T-helper 1 cell treated with Interleukin-12 subunit alpha and Interleukin-12 subunit beta and Interleukin-4 antibody, amounts not matched to agents 30 μg/mL and 1 μg/mL, for 36 hours (primary cell): ENCODE results near the gene DET1.
"Not testable (repeated sequence)": the region's sequence is repeated elsewhere in the genome, so short reads cannot be mapped to it uniquely, and the experiment has no call there.

Experiments used
- H3K27ac Mint-ChIP-seq: one replicate; pipeline ENCODE4 v1.8.0; 2021; ENCODE audit warnings: mild to moderate bottlenecking, mixed read lengths
- H3K27me3 Mint-ChIP-seq: one replicate; pipeline ENCODE4 v1.8.0; 2021; ENCODE audit warnings: low read depth, mixed read lengths
- H3K36me3 Mint-ChIP-seq: one replicate; pipeline ENCODE4 v1.8.0; 2021; ENCODE audit warnings: low read depth, mixed read lengths
- H3K4me1 Mint-ChIP-seq: one replicate; pipeline ENCODE4 v1.8.0; 2021; ENCODE audit warnings: low read depth, mixed read lengths
- H3K4me3 Mint-ChIP-seq: one replicate; pipeline ENCODE4 v1.8.0; 2021; ENCODE audit warnings: mild to moderate bottlenecking, moderate library complexity, mixed read lengths
- H3K9me3 Mint-ChIP-seq: one replicate; pipeline ENCODE4 v1.8.0; 2021; ENCODE audit warnings: mixed read lengths

The DET1 gene

DNA sequence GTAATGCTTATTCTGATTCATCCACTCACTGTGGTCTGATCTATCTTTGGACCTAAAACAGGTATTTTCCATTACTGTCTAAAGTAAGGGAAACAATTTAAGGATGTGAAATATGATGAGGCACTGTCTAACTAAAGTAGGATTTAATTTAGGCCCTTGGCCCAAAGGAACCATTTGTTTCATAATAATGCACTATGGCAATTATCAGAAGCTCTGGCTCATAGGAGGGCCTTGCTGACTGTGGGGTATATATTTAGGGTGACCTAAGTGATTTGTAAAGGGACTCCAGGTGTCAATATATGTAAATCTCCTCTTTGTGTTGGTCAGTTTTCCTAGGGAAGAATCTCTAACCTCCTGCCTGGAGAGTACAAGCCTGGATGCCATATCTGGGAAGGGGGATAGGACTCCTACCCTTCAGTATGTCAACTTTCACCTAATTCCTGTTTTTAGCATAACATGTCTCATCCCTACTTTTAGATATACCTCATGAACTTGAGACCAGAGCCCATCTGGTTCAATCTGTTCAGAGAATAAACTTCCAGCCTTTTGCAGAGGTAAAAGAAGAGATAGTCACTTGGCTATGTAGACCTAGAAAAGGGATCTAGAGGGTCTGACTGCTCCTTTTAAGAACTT lies 20.1 kb downstream of the DET1 start:
- H3K27me3 Mint-ChIP-seq = no peaks in the 10 kb centered on the region
- no peaks in the 10 kb centered on the region for H3K4me1 Mint-ChIP-seq
- H3K27ac Mint-ChIP-seq = no peak overlapping the region
- peaks cover 3% of the 10 kb centered on the region for H3K9me3 Mint-ChIP-seq
- peaks cover 12% of the 10 kb centered on the region for H3K36me3 Mint-ChIP-seq
- no peak overlapping the region for H3K4me3 Mint-ChIP-seq

DNA sequence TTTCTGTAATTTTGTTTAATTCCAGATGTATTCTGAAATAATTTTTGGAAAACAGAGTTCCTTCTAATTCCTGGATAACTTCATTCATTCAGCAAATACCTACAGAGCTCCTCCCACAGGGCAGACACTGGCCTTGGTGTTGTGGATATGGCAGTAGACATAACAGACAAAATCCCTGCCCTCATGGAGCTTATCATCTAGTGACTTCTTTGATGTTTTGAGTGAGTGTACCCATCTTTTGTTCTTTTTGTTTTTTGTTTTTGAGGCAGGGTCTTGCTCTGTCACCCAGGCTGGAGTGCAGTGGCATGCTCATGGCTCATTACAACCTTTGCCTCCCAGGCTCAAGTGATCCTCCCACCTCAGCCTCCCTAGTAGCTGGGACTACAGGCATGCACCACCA lies 21.1 kb downstream of the DET1 start:
- Mint-ChIP-seq H3K4me3 (no peak overlapping the region), H3K36me3 (peaks cover 9% of the 10 kb centered on the region)

DNA sequence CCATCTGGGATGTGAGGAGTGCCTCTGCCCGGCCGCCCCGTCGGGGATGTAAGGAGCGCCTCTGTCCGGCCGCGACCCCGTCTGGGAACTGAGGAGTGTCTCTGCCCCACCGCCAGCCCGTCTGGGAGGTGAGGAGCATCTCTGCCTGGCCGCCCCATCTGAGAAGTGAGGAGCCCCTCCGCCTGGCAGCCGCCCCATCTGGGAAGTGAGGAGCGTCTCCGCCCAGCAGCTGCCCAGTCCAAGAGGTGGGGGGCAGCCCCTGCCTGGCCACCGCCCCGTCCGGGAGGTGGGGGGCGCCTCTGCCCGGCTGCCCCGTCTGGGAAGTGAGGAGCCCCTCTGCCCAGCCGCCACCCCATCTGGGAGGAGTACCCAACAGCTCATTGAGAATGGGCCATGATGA lies 22.4 kb downstream of the DET1 start:
- not testable (repeated sequence) for H3K9me3 Mint-ChIP-seq, H3K27me3 Mint-ChIP-seq, H3K4me3 Mint-ChIP-seq, H3K27ac Mint-ChIP-seq, H3K36me3 Mint-ChIP-seq, H3K4me1 Mint-ChIP-seq

More for the DNA sequence above, 21.1 kb downstream of the DET1 start:
- Mint-ChIP-seq H3K27ac (no peak overlapping the region), H3K27me3 (no peaks in the 10 kb centered on the region), H3K9me3 (peaks cover 3% of the 10 kb centered on the region), H3K4me1 (no peaks in the 10 kb centered on the region)

DNA sequence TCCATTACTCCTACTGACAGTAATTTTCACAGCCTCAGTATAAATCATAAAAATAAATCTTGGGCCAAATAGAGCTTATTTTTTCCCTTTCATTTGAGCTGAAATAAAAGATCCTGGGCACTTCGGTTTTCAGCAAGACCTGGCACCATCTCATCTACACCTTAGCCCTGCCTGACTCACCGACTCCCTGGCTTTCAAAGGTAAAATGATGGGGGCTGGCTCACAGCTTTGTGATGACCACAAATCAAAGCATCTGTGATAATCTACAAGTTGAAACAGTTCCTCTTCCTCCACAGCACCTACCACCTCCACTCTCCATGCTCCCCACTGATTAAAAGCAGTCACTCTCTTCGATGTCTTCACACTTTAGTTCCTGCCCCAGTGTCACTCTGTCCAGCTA lies 27.6 kb downstream of the DET1 start:
- Mint-ChIP-seq H3K27me3 (no peaks in the 10 kb centered on the region), H3K27ac (no peak overlapping the region), H3K36me3 (no peaks in the 10 kb centered on the region)

DNA sequence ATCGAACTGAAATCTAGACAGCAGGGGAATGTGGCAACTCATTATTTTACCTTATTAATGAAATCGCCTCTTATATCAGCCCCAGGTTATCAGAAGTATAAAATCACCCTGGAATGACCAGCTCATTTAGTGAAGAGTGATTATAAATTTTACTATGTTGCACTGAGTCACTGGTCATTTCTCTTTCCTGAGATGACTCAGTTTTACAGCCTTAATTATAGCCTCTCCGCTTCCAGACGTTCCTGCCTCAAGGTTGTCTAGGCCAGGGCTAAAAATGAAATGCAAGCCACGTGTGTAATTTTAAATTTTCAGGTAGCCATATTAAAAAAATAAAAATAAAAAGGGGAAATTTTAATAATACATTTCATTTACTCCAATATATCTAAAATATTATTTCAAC lies 33.3 kb downstream of the DET1 start:
- Mint-ChIP-seq H3K4me1 (no peaks in the 10 kb centered on the region), H3K36me3 (peaks cover 6% of the 10 kb centered on the region)

More for the DNA sequence above, 27.6 kb downstream of the DET1 start:
- H3K4me3 Mint-ChIP-seq = no peak overlapping the region
- H3K9me3 Mint-ChIP-seq = no peaks in the 10 kb centered on the region
- no peaks in the 10 kb centered on the region for H3K4me1 Mint-ChIP-seq

DNA sequence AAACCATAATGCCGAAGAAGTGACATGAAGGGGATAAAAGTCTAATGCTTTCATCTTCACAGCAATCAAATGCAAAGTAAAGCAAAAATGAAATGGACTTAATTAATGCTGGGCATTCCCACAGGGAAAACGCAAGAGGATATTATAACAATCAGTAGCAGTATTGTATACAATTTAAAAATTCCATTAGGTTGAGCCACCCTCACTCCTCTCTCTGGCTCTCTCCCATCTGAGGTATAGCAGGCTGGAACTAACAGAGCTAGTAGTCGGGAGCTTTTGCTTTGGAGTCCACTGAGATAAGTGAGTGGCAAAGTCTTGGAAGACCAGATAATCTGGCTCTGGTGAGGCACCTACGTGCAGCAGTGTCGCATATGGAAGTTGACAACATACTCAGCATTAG lies 33.9 kb downstream of the DET1 start:
- Mint-ChIP-seq H3K27me3 (no peaks in the 10 kb centered on the region), H3K9me3 (no peaks in the 10 kb centered on the region), H3K4me3 (no peak overlapping the region), H3K27ac (no peak overlapping the region), H3K4me1 (no peaks in the 10 kb centered on the region), H3K36me3 (peaks cover 6% of the 10 kb centered on the region)

More for the DNA sequence above, 33.3 kb downstream of the DET1 start:
- H3K27me3 Mint-ChIP-seq = no peaks in the 10 kb centered on the region
- no peaks in the 10 kb centered on the region for H3K9me3 Mint-ChIP-seq
- no peak overlapping the region for H3K4me3 Mint-ChIP-seq
- no peak overlapping the region for H3K27ac Mint-ChIP-seq

DNA sequence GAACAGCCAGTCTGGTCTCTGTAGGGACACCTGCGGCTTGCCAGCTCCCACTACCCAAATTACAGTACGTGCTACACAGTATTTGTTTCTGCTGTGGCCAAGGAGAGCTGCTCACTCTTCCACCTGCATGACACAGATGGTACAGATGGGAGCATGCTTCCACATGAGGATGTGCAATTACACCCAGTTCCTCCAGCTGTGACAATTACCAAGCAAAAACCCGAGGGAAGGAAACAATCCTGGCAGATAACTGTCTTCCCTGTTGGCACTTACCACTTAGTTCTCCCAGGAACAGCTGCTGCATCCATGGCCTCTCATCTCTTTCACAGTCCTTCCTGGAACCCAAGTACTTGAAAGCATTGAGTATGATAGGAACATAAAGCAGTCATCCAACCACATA lies 34.4 kb downstream of the DET1 start:
- Mint-ChIP-seq H3K27me3 (no peaks in the 10 kb centered on the region), H3K4me1 (no peaks in the 10 kb centered on the region), H3K9me3 (no peaks in the 10 kb centered on the region), H3K4me3 (no peak overlapping the region), H3K27ac (no peak overlapping the region), H3K36me3 (peaks cover 6% of the 10 kb centered on the region)

DNA sequence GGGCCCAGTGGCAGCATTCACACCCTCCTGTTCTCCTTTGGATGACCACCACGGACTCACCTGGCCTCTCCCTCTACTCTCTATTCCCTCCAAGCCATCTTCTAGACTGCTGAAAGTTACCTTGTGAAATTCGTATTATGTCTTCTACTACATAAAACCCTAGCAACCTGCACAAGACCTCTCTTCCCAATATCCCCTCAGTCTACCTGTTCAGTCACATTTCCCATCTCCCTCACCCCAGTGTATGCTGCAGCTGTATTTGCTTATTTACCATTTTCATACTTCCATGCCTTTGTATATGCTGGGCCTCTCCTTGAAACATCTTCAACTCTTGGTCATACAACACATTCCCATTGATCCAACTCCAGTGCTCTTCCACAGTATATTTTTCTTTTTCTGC lies 35.3 kb downstream of the DET1 start:
- H3K4me3 Mint-ChIP-seq = no peak overlapping the region
- H3K27ac Mint-ChIP-seq = no peak overlapping the region
- H3K4me1 Mint-ChIP-seq = no peaks in the 10 kb centered on the region
- H3K27me3 Mint-ChIP-seq = no peaks in the 10 kb centered on the region
- H3K9me3 Mint-ChIP-seq = no peaks in the 10 kb centered on the region
- peaks cover 6% of the 10 kb centered on the region for H3K36me3 Mint-ChIP-seq

DNA sequence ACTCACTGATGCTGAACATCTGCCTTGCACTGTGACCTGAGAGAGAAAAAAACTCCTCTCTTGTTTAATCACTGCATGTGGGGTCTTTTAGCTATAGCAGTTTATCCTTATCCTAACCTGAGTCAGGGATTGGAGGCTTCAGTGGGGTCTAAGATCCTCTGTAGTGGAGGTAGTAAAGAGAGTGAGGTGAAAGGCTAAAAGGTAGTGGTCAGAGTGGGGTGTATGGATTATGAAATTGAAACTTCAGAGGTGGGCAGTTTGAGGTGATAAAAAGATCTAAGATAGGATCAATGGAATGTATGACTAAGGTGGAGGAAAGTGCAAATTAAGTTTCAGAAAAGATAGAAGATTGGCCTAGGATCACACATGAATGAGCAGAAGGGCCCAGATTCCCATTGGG lies 36.5 kb downstream of the DET1 start:
- Mint-ChIP-seq H3K36me3 (peaks cover 6% of the 10 kb centered on the region), H3K9me3 (no peaks in the 10 kb centered on the region), H3K27me3 (no peaks in the 10 kb centered on the region), H3K27ac (no peak overlapping the region), H3K4me1 (no peaks in the 10 kb centered on the region), H3K4me3 (no peak overlapping the region)

DNA sequence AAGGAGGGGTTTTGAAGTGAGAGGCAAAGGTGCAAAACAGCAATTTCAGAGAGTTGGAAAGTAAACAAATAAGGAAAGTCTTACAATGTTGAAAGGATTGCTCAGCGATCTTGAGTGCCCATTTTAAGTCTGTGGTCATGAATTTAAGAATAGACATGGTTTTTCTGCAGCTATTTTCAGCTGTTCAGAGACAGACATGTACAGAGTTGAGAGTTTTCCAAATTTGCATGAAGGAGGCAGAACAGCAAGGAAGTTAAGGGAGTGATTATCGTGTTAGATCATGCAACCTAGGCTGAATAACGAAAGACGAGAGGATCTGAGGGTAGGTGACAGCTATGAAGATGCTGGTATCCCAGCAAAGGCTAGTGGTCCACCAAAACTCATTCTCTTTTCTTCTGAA lies 37.2 kb downstream of the DET1 start:
- H3K4me1 Mint-ChIP-seq = no peaks in the 10 kb centered on the region
- no peaks in the 10 kb centered on the region for H3K27me3 Mint-ChIP-seq
- no peak overlapping the region for H3K27ac Mint-ChIP-seq
- peaks cover 6% of the 10 kb centered on the region for H3K36me3 Mint-ChIP-seq
- H3K9me3 Mint-ChIP-seq = no peaks in the 10 kb centered on the region
- H3K4me3 Mint-ChIP-seq = no peak overlapping the region

DNA sequence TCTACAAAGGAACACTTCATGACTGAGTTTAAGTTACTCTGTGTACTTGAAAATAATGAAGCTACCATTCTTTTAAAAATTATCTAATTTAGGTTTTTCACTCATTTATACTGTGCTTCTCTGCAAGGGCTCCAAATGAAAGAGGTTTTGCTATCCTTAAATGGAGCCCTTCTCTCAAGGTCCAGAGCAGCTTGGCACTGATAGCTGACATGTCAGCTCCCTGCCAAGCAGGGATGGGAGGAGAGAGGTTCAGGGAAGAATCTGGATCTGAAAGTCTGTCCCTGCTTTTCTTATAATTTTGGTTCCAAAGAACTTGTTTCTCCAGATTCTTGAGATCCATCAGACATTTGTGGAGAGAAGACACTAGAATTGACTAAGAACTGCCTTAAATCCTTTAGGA lies 39.9 kb downstream of the DET1 start:
- Mint-ChIP-seq H3K9me3 (no peaks in the 10 kb centered on the region), H3K27ac (no peak overlapping the region), H3K4me3 (no peak overlapping the region), H3K36me3 (peaks cover 6% of the 10 kb centered on the region), H3K27me3 (no peaks in the 10 kb centered on the region), H3K4me1 (no peaks in the 10 kb centered on the region)

DNA sequence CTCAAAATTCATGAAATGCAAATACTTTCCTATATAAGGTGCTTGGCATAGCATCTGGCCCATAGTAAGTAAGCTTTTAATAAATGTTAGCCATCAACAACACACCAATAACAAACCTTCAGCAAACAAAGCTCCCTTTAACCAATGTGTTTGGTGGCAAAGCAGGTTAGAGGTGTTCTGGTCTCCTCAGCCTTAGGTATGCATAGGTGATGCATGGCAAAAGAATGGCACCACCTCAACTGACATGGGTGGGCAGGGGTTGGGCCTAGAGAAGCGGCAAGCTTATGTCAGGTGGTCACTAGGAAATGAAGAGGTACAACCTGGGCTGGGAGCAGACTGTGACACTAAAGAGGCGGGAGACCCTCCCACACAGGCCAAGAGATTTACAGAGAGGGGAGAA lies 40.8 kb downstream of the DET1 start:
- H3K27ac Mint-ChIP-seq = no peak overlapping the region
- no peaks in the 10 kb centered on the region for H3K27me3 Mint-ChIP-seq

DNA sequence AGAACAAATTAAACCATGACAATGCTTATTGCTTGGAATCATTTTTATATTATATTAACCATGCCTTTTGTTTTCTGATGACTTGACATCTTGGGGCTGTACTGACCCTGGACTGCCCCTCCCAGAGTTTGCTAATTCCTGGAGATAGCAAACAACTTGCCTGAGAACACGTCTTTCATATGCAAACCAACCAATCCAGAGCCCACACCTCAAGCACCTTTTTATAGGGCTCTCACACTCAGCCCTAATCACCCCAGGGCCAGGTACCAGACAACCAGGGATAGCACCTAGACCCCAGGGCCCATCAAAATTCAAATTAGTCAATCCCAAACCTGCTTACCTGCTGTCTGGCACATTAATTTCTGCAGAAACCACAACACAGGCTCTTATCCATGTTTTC lies 42.0 kb downstream of the DET1 start:
- H3K36me3 Mint-ChIP-seq = no peaks in the 10 kb centered on the region
- no peaks in the 10 kb centered on the region for H3K9me3 Mint-ChIP-seq
- H3K27me3 Mint-ChIP-seq = no peaks in the 10 kb centered on the region
- H3K4me1 Mint-ChIP-seq = no peaks in the 10 kb centered on the region
- no peak overlapping the region for H3K27ac Mint-ChIP-seq
- H3K4me3 Mint-ChIP-seq = no peak overlapping the region

More for the DNA sequence above, 40.8 kb downstream of the DET1 start:
- Mint-ChIP-seq H3K36me3 (peaks cover 1% of the 10 kb centered on the region), H3K9me3 (no peaks in the 10 kb centered on the region), H3K4me3 (no peak overlapping the region), H3K4me1 (no peaks in the 10 kb centered on the region)

DNA sequence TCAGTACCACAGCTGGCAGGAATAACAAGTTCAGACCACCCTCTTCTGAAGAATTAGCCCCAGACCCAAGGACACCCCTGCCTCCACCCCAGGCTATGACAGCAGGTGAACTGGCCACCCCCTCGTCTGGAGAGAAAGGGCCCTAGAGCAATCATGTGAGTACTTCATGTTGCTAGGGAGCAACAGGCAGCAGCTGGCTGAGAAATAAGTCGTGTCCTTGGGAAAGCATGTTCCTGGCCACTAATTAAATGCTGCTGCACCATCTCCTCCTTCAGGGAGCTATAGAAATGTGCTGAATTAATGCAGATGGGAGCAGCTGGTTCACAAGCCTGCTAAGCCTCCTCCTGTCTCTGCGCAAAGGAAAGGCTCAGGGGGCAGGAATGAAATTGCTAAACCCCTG lies 47.5 kb downstream of the DET1 start:
- Mint-ChIP-seq H3K27me3 (no peaks in the 10 kb centered on the region), H3K36me3 (no peaks in the 10 kb centered on the region), H3K4me1 (no peaks in the 10 kb centered on the region), H3K27ac (no peak overlapping the region), H3K4me3 (no peak overlapping the region), H3K9me3 (no peaks in the 10 kb centered on the region)

DNA sequence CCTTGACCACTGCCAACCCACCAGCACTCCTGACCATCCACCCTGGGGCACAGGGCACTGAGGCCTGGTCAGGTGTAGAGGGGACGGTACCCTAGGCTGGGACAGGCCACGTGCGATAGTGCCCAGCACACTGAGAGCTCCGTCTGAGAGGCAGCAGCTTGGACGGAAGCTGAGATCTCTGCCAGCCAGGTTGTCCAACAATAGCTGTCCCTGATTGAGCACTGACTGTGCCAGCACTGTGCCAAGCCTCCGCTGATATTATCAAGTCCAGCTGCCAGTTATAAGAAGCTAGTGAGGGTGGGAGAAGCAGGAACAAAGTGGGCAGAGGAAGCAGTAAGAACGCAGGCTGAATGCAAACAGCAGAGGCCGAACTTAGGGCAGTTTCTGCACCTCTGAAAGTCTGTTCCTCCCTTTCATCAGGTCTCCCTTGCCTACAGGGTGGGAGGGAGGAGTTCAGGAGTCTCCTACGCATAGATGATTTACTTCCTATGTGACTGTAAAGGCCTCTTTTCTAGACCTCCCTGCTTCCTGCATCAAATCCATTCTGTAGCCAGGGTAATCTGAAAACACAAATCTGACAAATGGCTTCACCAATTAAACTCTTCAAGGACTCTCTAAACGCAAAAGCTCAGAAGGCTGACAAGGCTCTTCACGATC lies 49.2 kb downstream of the DET1 start:
- no peak overlapping the region for H3K27ac Mint-ChIP-seq

More for the DNA sequence above, 49.2 kb downstream of the DET1 start:
- H3K4me1 Mint-ChIP-seq = no peaks in the 10 kb centered on the region
- H3K9me3 Mint-ChIP-seq = no peaks in the 10 kb centered on the region
- H3K4me3 Mint-ChIP-seq = no peak overlapping the region
- no peaks in the 10 kb centered on the region for H3K27me3 Mint-ChIP-seq
- H3K36me3 Mint-ChIP-seq = no peaks in the 10 kb centered on the region
